Fibroblast of mammary gland (primary cell): ENCODE measurements around the gene KRT86.

Experiments used
- DNase-seq: peaks from one replicate; pipeline ENCODE4 v3.0.0-alpha.2; 2010; ENCODE audit warnings: low read depth
- H3K4me3 ChIP-seq: 2 replicates; pipeline ENCODE4 v1.5.1; 2011; ENCODE audit warnings: low read depth, mild to moderate bottlenecking, low read length, moderate library complexity; ENCODE audit not compliant: control insufficient read depth
- TF ChIP-seq, protein P1 (sequence below): conservative IDR thresholded peaks from 2 replicates; pipeline ENCODE4 v1.5.1; 2011; ENCODE audit warnings: low read depth, low read length, inconsistent platforms; ENCODE audit not compliant: control insufficient read depth, insufficient read depth

Gene KRT86

DNA sequence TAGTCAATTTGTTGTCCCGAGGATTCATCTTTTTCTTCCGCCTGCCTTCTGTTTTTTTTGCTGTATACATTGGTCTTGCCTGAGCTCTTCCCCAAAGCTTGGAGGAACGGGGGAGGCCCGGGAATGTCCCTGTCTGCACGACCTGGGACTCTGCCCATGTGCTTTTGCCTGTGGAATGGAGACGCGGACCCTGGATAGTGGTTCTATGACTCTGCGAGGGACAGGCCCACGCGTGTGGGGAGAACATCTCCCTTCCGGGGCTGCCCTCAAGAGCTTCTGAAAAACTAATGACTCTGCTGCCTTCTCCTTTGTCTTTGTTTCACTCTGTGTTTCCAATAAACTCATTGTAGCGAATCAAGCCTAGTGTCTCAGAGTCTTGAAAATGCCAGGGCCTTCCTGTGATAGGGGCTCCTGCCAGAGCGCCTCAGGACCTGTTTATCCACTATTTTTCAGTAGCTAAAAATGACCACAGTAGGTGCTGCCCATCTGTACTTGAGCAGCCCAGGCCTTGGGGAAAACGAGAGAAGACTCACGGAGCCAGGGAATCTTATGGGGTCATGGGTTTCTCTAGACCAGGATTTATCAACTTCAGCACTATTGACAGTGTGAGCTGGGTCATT, 34.5 kb downstream of the KRT86 start:
- TF ChIP-seq, protein P1, sequence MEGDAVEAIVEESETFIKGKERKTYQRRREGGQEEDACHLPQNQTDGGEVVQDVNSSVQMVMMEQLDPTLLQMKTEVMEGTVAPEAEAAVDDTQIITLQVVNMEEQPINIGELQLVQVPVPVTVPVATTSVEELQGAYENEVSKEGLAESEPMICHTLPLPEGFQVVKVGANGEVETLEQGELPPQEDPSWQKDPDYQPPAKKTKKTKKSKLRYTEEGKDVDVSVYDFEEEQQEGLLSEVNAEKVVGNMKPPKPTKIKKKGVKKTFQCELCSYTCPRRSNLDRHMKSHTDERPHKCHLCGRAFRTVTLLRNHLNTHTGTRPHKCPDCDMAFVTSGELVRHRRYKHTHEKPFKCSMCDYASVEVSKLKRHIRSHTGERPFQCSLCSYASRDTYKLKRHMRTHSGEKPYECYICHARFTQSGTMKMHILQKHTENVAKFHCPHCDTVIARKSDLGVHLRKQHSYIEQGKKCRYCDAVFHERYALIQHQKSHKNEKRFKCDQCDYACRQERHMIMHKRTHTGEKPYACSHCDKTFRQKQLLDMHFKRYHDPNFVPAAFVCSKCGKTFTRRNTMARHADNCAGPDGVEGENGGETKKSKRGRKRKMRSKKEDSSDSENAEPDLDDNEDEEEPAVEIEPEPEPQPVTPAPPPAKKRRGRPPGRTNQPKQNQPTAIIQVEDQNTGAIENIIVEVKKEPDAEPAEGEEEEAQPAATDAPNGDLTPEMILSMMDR, result no peak
- DNase-seq, result no peak
- H3K4me3 ChIP-seq, result no peak overlapping the region

DNA sequence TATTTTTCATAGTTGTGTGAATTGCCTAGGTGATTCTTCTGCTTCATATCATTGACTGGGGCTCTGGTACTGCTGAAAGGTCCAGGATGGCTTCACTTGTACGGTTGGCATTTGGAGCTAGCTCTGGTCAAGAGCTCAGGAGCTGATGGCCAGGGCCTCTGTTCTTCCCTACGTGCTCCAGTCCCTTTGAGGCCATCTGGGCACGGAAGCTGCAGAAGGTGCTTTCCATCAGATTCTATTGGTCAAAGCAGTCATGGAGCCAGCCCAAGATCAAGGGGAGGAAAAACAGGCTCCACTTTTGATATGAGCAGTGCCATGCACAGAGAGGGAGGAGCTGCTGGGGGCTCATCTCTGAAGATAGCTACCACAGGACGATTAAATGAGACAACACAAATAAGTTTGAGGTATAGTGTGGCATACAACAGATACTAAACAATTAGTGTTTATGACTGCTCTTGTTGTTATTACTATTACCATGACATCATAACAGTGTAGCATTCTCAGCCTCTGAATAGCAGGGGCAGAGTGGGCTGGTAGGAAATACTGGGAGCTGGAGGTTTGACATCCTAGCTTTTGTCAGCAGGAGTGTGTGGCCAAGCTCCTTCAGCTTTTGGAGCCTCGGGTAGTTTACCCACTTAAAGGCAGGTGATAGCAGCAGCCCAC, 36.3 kb downstream of the KRT86 start:
- DNase-seq, result no peak
- no peak overlapping the region for H3K4me3 ChIP-seq
- TF ChIP-seq, protein P1, result no peak

DNA sequence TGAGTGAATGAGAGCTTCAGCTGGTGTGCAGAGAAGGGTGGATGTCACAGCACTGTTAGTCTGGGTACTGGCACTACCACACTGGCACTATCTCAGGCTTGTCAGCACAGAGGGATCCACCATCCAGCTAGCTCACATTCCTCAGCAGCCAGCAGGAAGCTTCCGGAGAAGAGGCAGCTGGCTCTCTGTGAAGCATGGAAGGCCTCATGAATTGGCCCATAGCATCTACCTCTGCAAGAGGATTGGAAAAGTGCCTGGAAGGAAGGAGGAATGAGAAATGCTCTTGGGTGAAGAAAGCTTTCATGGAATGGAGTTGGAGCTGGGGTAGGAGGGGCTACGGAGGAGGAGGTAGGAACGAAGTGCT, 36.8 kb downstream of the KRT86 start:
- H3K4me3 ChIP-seq, result no peak overlapping the region
- DNase-seq, result no peak
- TF ChIP-seq, protein P1, result no peak

DNA sequence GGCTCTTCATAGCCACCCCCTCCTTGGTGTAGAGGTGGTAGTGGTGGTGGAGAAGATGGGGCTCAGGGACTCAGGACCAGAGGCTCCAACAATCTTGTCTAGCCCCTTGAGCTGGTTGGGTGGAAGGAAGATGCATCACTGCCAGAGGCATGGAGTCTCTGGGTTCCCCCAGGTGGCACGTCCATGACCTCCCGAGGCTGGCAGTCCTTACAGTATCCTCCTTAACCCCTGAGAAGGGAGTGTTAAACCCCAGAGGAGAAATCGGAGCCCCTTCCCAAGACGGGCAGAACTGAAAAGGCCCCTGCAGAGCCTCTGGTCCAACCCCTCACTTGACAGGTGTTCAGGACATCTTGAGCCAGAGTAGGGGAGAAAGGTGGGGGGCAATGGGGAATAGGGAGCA, 37.6 kb downstream of the KRT86 start:
- no peak for DNase-seq
- TF ChIP-seq, protein P1, result no peak
- no peak overlapping the region for H3K4me3 ChIP-seq

DNA sequence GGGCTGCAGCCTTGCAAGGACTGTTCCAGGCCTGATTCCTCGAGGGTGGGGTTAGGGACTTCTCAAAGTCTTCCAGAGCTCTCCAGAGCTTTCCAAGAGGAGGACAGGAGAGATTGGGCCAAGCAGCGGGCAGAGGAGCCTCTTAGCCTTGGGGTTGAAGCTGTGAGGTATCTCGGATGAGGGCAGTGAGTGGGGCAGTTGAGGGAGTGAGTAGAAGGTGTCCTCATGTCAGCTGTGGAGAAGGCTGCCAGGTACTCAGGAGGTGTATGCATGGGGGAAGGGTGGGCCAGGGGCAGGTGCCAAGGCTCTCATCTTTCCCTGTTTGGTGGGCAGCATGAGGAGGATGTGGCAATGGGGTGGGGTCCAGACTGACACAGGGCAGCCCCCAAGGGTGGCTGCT, 39.0 kb downstream of the KRT86 start:
- DNase-seq, result no peak
- no peak overlapping the region for H3K4me3 ChIP-seq
- TF ChIP-seq, protein P1, result no peak

DNA sequence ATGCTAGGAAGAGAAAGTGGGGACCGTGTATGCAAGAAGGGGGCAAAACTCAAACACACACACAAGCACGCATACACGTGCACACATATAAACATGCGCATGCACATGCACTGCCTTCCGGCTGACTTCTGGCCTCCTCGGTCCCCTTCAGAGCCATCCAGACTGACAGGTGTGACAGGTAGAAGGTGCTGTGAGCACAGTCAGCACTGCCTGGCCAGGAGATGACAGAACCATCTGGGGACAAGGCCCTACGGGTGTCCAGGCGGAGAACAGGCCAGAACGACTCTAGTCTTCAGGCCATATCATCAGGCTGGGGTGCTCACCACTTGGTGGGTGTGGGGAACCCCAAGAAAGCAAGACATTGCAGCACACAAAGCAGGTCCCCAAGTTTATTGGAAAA, 39.5 kb downstream of the KRT86 start:
- no peak overlapping the region for H3K4me3 ChIP-seq
- TF ChIP-seq, protein P1, result no peak
- no peak for DNase-seq
